Activated naive CD8-positive, alpha-beta T cell treated with anti-CD3 and anti-CD28 coated beads, Interleukin-2, amount 10 ng/mL, durations not matched to agents 7 days and 5 days (primary cell): ENCODE measurements around the gene KIF5A. TPM values are rescaled to one million over a fixed set of nuclear protein-coding genes. Genes with fewer than 3 reads are reported as not detected.
"Not testable (repeated sequence)": the region's sequence is repeated elsewhere in the genome, so short reads cannot be mapped to it uniquely, and the experiment has no call there.

Experiments
- ATAC-seq: fragments of 150-1000 bp; cut with Tn5 transposase; one replicate; pipeline ENCODE4 v1.10.0; 2021; ENCODE audit warnings: low read depth, moderate library complexity
- POLR2A ChIA-PET: fragments of 350-600 bp; sonication (Branson Sonifier 250); formaldehyde crosslinking; loops from one replicate; lab custom pipeline; 2021; ENCODE audit warnings: antibody characterized with exemption; lab: Charles Lee
- DNase-seq: peaks from one replicate; pipeline ENCODE4 v3.0.0; 2021
- H3K27ac Mint-ChIP-seq: one replicate; pipeline ENCODE4 v1.8.0; 2022; ENCODE audit warnings: mild to moderate bottlenecking, mixed read lengths
- H3K27me3 Mint-ChIP-seq: one replicate; pipeline ENCODE4 v1.8.0; 2022; ENCODE audit warnings: mild to moderate bottlenecking, moderate library complexity, mixed read lengths
- H3K36me3 Mint-ChIP-seq: one replicate; pipeline ENCODE4 v1.8.0; 2021; ENCODE audit warnings: mild to moderate bottlenecking, mixed read lengths
- H3K4me1 Mint-ChIP-seq: one replicate; pipeline ENCODE4 v1.8.0; 2021; ENCODE audit warnings: mixed read lengths
- H3K4me3 Mint-ChIP-seq: one replicate; pipeline ENCODE4 v1.8.0; 2022; ENCODE audit warnings: mild to moderate bottlenecking, moderate library complexity, mixed read lengths
- H3K9me3 Mint-ChIP-seq: one replicate; pipeline ENCODE4 v1.8.0; 2021; ENCODE audit warnings: mixed read lengths
- total RNA-seq, 2 experiments: library from RNA; stranded (reverse); gene quantifications; one replicate each; pipeline ENCODE4 v1.2.3, GENCODE V29; 2021

The KIF5A gene
- total RNA-seq, 2 experiments from 2014 or later = 1.4 to 1.6 TPM

- DNase-seq, H3K27ac Mint-ChIP-seq, ATAC-seq, H3K27me3 Mint-ChIP-seq, H3K9me3 Mint-ChIP-seq, H3K4me3 Mint-ChIP-seq, H3K36me3 Mint-ChIP-seq: not testable (repeated sequence)
- H3K4me1 Mint-ChIP-seq = peaks cover 21% of the 10 kb centered on the region
- POLR2A ChIA-PET = interaction anchor here (0.6 kb wide), 1 partner anchor 284 kb away, joined by 5 read pairs; no protein-coding TSS in a partner anchor
Observed at GRCh38 chr12:57588951-57589610, 39.2 kb downstream of the KIF5A start.

- Mint-ChIP-seq H3K36me3 (no peaks in the 10 kb centered on the region), H3K27ac (peak overlapping the region; percentile 72), H3K4me3 (peak overlapping the region; percentile 89), H3K4me1 (peaks cover 21% of the 10 kb centered on the region), H3K27me3 (peaks cover 2% of the 10 kb centered on the region), H3K9me3 (no peaks in the 10 kb centered on the region)
- ATAC-seq = no peak
- no peak for DNase-seq
- POLR2A ChIA-PET = interaction anchor here (0.8 to 2.3 kb wide), 5 partner anchors 13 to 151 kb away, joined by 3 to 10 read pairs (median 4); partner anchors contain the start of genes ARHGEF25, DDIT3 and DTX3
Observed at GRCh38 chr12:57590479-57590863, 40.6 kb downstream of the KIF5A start.

- peak; percentile 85 for DNase-seq
Observed at GRCh38 chr12:57590864-57591781, 41.3 kb downstream of the KIF5A start, which contains the start of gene PIP4K2C. Gene PIP4K2C (plus strand): TSS chr12:57591192. CDS start chr12:57591290, 98 bp downstream.

DNA sequence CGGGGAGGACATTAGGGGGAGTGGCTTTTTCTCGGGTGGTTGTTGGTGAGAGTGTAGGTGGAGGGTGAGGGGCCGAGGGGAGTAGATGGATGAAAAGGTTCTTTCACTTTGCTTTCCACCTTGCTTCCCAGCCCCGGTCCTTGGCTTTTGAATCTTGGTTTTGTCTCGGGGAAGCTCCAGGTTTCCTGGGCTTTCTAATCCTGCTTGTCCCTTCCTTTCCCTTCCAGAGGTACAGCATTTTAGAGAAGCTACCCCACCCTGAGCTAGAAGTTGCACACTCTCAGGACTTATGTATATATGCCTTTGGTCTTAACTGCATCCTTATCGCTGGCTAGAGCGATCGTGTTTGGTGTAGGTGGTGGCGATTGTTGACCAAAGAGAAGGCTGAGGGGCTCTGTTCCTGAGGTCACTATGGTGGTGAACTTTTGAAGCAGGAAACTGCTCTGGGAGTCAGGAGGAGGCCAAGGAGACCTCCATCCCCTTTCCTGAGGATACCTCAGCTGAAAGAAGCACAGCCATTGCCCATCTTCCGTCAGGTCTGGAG is 42.0 kb downstream of the KIF5A start:
- Mint-ChIP-seq H3K27ac (peak overlapping the region; percentile 82), H3K4me3 (peak overlapping the region; percentile 89), H3K4me1 (peaks cover 21% of the 10 kb centered on the region), H3K27me3 (no peaks in the 10 kb centered on the region), H3K36me3 (peaks cover 3% of the 10 kb centered on the region), H3K9me3 (no peaks in the 10 kb centered on the region)
- ATAC-seq (peak; percentile 4), DNase-seq (no peak)
- POLR2A ChIA-PET = interaction anchor here (1.0 to 2.3 kb wide), 6 partner anchors 12 to 150 kb away, joined by 3 to 10 read pairs (median 5); partner anchors contain the start of genes ARHGEF25, DTX3 and OS9

More at GRCh38 chr12:57590864-57591781, 41.3 kb downstream of the KIF5A start, which contains the start of gene PIP4K2C:
- no peaks in the 10 kb centered on the region for H3K27me3 Mint-ChIP-seq
- H3K9me3 Mint-ChIP-seq = no peaks in the 10 kb centered on the region
- peaks cover 3% of the 10 kb centered on the region for H3K36me3 Mint-ChIP-seq
- POLR2A ChIA-PET = interaction anchor here (0.6 to 2.3 kb wide), 9 partner anchors 9 to 154 kb away, joined by 3 to 10 read pairs (median 4); partner anchors contain the start of genes ARHGEF25, DDIT3, DTX3 and TSPAN31
- peak within 1 kb of the TSS; percentile 89 for H3K4me3 Mint-ChIP-seq
- H3K4me1 Mint-ChIP-seq = peaks cover 21% of the 10 kb centered on the region
- ATAC-seq = peak; percentile 93
- H3K27ac Mint-ChIP-seq = peak within 1 kb of the TSS; percentile 82

DNA sequence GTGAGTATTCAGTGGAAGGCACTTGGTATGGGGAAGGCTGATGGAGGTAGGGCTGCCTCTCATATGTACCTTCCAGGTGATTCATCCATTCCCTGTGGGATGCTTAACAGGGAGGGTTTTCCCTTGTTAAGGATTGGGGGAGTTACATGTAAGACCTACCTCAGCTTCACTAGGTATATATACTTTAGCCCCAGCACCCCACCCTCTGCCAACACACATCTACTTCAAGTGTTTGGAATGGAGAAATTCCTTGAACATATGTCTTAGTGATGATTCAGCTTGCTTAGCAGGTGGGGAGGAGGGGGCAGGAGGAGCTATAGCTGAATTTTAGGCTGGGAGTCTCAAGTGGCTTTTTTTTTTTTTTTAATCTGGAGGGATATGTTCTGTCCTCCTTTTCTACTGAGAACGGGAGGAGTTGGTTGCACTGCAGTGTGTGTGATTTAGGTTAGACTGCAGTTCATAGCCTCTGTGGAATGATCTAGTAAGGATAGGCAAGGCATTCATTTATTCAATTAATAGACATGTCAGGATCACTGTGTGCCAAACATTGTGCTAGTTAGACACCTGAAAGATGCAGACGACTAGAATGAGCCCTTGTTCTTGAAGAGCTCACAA is 42.8 kb downstream of the KIF5A start:
- DNase-seq (no peak), ATAC-seq (no peak)
- Mint-ChIP-seq H3K27ac (no peak overlapping the region), H3K4me1 (peaks cover 21% of the 10 kb centered on the region), H3K27me3 (no peaks in the 10 kb centered on the region), H3K4me3 (peak overlapping the region; percentile 89), H3K9me3 (no peaks in the 10 kb centered on the region), H3K36me3 (peaks cover 4% of the 10 kb centered on the region)
- POLR2A ChIA-PET = interaction anchor here (1.0 to 1.6 kb wide), 3 partner anchors 14 to 102 kb away, joined by 4 to 7 read pairs (median 5); partner anchors contain the start of genes ARHGEF25 and OS9

- Mint-ChIP-seq H3K9me3 (no peaks in the 10 kb centered on the region), H3K27ac (no peak overlapping the region), H3K4me1 (peaks cover 21% of the 10 kb centered on the region), H3K4me3 (no peak overlapping the region), H3K27me3 (no peaks in the 10 kb centered on the region), H3K36me3 (peaks cover 6% of the 10 kb centered on the region)
- POLR2A ChIA-PET = interaction anchor here (0.6 to 1.6 kb wide), 3 partner anchors 13 to 101 kb away, joined by 3 to 5 read pairs (median 4); partner anchors contain the start of gene OS9
- DNase-seq (no peak), ATAC-seq (no peak)
Observed at GRCh38 chr12:57593187-57593586, 43.3 kb downstream of the KIF5A start.

DNA sequence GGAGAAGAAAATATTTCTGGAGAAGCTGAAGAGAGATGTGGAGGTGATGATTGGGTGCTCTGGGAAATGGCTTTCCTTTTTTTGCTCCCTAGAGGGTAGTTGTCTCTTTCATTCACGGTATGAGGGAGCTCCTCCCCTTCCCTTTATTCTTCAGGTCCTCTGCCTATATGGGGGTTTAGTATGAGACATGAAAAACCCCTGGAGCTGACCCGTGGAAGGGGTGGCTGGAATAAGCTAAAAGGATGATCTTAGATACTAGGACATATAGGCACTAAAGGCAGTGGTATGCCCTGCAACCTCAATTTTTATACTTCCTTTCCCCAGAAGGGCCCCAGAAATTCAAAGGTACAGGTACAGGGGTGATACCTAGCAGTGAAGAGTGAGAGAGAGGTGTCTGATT is 50.6 kb downstream of the KIF5A start:
- Mint-ChIP-seq H3K4me1 (peaks cover 13% of the 10 kb centered on the region), H3K27me3 (no peaks in the 10 kb centered on the region), H3K9me3 (no peaks in the 10 kb centered on the region), H3K4me3 (no peak overlapping the region), H3K27ac (no peak overlapping the region), H3K36me3 (peaks cover 18% of the 10 kb centered on the region)
- DNase-seq (no peak), ATAC-seq (no peak)
- POLR2A ChIA-PET = interaction anchor here (1.7 to 1.9 kb wide), 2 partner anchors 9 to 11 kb away, joined by 5 to 9 read pairs; partner anchors contain the start of genes ARHGEF25 and PIP4K2C

GRCh38 chr12:57602544-57602943 is 52.7 kb downstream of the KIF5A start:
- DNase-seq (no peak), ATAC-seq (no peak)
- POLR2A ChIA-PET = interaction anchor here (2.2 kb wide), 1 partner anchor 11 kb away, joined by 10 read pairs; the partner anchor contains the start of gene PIP4K2C
- peaks cover 17% of the 10 kb centered on the region for H3K4me1 Mint-ChIP-seq
- H3K27ac Mint-ChIP-seq = no peak overlapping the region
- H3K9me3 Mint-ChIP-seq = no peaks in the 10 kb centered on the region
- H3K36me3 Mint-ChIP-seq = peaks cover 17% of the 10 kb centered on the region
- H3K27me3 Mint-ChIP-seq = no peaks in the 10 kb centered on the region
- no peak overlapping the region for H3K4me3 Mint-ChIP-seq

- POLR2A ChIA-PET = interaction anchor here (2.2 kb wide), 1 partner anchor 12 kb away, joined by 10 read pairs; the partner anchor contains the start of gene PIP4K2C
- Mint-ChIP-seq H3K27me3 (no peaks in the 10 kb centered on the region), H3K9me3 (no peaks in the 10 kb centered on the region), H3K27ac (peak overlapping the region; percentile 74), H3K36me3 (peaks cover 15% of the 10 kb centered on the region), H3K4me1 (peaks cover 17% of the 10 kb centered on the region), H3K4me3 (peak overlapping the region; percentile 84)
- DNase-seq = no peak
- ATAC-seq = no peak
Observed at GRCh38 chr12:57603324-57603723, 53.5 kb downstream of the KIF5A start.

DNA sequence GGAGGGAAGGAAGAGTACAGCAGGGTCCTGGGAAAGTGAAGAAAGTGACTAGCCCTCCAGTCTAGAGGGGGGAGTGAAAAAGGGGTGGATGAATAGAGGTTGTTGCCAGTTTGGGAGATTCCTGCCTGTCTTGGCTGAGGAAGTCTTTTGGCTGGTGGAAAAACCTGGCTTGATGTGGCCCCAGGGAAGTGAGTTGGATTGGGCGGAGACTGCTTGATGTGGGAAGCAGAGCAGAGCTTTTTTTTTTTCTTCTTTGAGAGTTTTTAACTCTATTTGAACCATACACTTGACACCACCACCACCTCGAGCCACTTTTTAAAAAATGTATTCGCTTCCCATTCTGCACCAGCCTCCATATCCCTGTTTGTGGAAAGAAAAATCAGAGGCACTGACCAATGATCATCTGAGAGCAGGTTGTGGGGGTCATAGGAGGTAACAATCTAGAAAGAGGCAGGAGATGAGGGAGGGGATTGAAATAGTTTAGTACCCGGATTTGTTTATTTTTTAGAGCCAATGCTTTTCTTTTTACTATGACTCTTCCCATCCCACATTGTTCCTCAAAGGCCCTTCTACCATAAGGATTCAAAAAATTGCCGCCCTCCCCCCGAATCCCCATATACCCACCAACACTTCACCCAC is 54.1 kb downstream of the KIF5A start:
- H3K27ac Mint-ChIP-seq = peak overlapping the region; percentile 88
- peaks cover 13% of the 10 kb centered on the region for H3K36me3 Mint-ChIP-seq
- H3K9me3 Mint-ChIP-seq = no peaks in the 10 kb centered on the region
- H3K4me3 Mint-ChIP-seq = peak overlapping the region; percentile 84
- no peaks in the 10 kb centered on the region for H3K27me3 Mint-ChIP-seq
- no peak for DNase-seq
- POLR2A ChIA-PET = interaction anchor here (2.2 kb wide), 1 partner anchor 13 kb away, joined by 10 read pairs; the partner anchor contains the start of gene PIP4K2C
- no peak for ATAC-seq
- peaks cover 17% of the 10 kb centered on the region for H3K4me1 Mint-ChIP-seq

GRCh38 chr12:57604454-57604991 is 54.7 kb downstream of the KIF5A start, which contains the start of gene DTX3:
Gene DTX3 (plus strand): TSS chr12:57604824. CDS start chr12:57606518, 1,694 bp downstream.
- POLR2A ChIA-PET = interaction anchor here (2.2 kb wide), 1 partner anchor 13 kb away, joined by 10 read pairs; the partner anchor contains the start of gene PIP4K2C
- Mint-ChIP-seq H3K9me3 (no peaks in the 10 kb centered on the region), H3K4me1 (peaks cover 17% of the 10 kb centered on the region), H3K27ac (peak within 1 kb of the TSS; percentile 88), H3K4me3 (peak within 1 kb of the TSS; percentile 84), H3K27me3 (no peaks in the 10 kb centered on the region), H3K36me3 (peaks cover 10% of the 10 kb centered on the region)
- DNase-seq = peak; percentile 59
- peak; percentile 67 for ATAC-seq
